HG03565 (cell line): ENCODE results near the gene PHF20.
A peak's percentile ranks its signal among the peaks of the same experiment; 100 is the strongest.
"Not testable (repeated sequence)": the region's sequence is repeated elsewhere in the genome, so short reads cannot be mapped to it uniquely, and the experiment has no call there.

Source experiments
- ATAC-seq: cut with Tn5 transposase; IDR thresholded peaks from one replicate; pipeline ENCODE4 v1.9.1; 2021; ENCODE audit warnings: mild to moderate bottlenecking, moderate library complexity; ENCODE audit not compliant: unreplicated experiment

The PHF20 gene

DNA sequence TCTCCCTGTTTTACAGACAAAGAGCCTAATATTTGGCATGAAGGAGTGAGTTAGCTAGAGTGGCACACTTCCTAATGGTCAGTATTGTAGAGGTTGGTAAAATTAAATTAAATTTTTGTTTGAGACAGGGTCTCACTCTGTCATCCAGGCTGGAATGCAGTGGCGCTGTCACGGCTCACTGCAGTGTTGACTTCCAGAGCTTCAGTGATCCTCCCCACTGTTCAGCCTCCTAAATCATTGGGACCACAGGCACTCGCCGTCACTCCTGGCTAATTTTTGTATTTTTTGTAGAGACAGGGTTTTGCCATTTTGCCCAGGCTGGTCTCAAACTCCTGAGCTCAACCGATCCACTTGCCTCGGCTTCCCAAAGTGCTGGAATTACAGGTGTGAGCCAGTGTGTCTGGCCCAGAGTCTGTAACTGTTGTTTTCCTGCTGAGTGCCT lies 111.5 kb downstream of the PHF20 start:
- ATAC-seq: no peak

- no peak for ATAC-seq
Measured at GRCh38 chr20:35883778-35884540, 112.1 kb downstream of the PHF20 start.

DNA sequence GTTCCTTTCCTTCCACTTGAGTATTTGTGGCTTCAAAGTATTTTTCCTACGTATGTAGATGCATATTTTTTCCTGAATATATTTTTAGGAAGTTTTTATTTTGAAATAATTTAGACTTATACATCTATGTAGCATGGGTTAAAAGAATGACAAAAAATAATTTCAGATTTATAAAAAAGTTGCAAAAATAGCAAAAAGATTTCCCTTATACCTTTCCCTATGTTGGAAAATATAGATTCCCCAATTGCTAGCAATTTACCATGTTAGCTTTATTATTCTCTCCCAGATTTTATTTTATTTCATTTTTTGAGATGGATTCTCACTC lies 112.7 kb downstream of the PHF20 start:
- no peak for ATAC-seq

DNA sequence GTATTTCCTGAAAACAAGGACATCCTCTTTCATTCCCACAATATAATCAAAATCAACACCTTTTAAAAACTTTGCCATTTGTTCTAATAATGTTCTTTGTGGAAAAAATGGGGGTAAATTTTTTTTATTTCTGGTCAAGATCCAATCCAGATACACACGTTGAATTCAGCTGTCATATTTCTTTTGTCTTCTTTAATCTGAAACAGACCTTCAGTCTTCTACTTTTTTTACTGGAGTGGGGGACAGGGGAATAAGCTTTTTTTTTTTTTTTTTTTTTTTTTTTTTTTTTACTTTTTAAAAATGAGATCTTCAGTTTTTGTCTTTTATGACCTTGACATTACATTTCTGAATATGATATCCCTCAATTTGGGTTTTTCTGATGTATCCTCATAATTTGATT lies 113.4 kb downstream of the PHF20 start:
- no peak for ATAC-seq

- ATAC-seq: no peak
Measured at GRCh38 chr20:35886537-35886936, 114.7 kb downstream of the PHF20 start.

DNA sequence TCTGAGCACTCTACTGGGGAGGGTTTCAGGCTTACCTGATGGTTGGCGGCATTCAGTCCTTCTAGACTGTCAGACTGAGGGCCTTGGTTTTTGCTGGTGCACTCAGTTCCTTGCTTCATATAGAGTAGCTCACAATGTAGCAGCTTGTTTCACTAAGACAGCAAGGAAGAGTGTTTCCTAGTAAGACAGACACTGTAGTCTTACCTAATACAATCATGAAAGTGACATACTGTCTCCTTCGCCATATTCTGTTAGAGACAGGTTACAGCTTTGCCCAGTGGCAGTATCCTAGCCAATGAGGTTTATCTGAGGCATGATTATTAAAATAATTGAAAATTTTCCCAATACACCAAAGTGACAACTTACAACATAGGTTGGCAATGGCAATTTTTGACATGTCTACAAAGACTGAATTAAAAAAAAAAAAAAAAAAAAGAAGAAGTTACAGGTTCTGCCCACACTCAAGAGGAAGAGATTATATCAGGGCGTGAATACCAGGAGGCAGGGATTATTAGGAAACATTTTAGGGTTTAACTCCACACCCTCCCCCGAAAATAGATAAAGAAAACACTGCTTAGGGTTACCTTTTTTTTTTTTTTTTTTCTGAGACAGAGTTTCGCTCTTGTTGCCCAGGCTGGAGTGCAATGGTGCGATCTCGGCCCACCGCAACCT lies 115.7 kb downstream of the PHF20 start:
- no peak for ATAC-seq

DNA sequence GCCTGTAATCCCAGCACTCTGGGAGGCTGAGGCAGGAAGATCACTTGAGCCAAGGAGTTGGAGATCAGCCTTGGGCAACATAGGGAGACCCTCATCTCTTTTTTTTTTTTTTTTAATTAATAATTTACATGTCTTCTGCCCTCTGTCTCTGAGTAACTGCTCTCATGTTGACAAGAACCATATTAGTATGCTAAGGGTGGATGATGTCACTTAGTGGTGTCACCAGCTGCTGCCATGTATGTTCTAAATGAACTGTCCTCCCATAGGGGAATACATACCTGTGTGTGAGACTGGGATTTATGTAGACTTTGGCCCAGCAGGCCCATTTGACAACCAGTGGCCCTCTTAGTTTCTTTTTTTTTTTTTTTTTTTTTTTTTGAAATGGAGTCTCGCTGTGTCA lies 116.8 kb downstream of the PHF20 start:
- no peak for ATAC-seq

DNA sequence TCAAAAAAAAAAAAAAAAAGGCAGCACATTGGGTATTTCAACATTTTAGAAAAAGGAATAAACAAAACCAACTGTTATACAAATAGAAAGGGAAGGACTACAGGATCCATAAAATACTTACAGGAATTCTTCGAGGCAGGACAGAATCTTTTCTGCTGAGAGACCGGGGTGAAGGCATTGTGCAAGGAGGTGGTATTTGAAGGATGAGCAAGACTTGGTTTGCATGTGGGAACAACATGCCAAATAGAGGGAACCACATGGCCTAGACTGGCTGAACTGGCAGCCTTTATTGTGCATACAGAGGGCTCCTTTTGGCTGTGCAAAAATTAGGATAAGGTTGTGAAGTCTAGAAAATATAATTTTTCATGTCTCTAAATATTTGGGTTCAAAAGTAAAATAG lies 119.6 kb downstream of the PHF20 start:
- ATAC-seq: no peak

GRCh38 chr20:35892871-35893270 lies 121.1 kb downstream of the PHF20 start:
- ATAC-seq: no peak

DNA sequence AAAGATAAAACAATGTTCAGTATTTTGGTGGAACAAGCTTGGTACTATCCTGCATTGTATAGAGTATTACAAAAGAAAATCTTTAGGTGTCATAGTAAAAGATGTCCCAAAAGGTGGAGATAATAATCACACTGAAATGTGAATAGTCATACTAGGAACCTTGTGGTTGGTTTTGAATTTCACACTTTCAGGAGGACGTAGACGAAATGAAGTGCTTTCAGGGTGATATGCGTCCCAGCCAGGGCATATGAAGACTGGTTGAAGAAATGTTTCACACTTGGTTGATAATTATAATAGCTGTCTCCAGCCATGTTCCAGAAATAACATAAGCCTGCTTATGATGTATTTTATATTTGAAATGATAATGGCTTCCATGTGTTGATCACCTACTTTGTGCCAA lies 122.1 kb downstream of the PHF20 start:
- ATAC-seq: peak; percentile 91

- ATAC-seq: not testable (repeated sequence)
Measured at GRCh38 chr20:35895516-35895915, 123.7 kb downstream of the PHF20 start.

DNA sequence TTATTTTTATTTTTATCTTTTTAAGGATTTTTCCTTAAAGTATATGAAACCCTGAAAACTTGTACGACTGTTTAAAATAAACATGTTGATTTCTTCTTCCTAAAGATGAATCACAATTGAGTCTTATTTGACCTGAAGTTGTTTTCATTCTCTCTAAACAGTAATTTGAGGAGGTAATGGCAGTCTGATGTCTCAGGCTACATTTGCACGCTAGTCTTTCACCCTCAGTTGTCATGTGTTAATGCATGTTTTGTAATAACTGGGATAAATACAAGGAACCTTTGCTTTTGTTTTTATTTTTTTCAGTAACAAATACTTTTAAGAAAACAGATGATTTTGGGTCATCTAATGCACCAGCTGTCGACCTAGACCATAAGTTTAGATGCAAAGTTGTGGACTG lies 127.2 kb downstream of the PHF20 start:
- no peak for ATAC-seq

GRCh38 chr20:35901230-35901629 lies 129.4 kb downstream of the PHF20 start:
- ATAC-seq: not testable (repeated sequence)

- ATAC-seq: no peak
Measured at GRCh38 chr20:35901678-35902544, 130.1 kb downstream of the PHF20 start.

DNA sequence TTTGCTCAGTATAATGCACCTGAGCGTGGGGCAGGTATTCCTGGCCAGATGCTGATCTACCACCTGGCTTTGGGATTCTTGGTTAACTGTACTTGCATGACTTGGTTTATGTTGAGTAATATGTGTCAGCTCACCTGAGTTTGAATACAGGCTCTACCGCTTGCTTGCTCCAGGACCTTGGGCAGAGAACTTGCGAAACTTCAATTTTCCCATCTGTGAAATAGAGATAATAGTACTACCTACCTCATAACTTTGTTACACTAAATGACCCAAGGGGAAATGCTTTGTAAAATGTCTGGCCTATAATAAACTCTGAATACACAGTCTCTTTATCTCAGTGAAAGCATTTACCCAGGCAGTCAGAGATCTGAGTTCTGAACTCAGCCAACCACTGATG lies 130.7 kb downstream of the PHF20 start:
- ATAC-seq: no peak

DNA sequence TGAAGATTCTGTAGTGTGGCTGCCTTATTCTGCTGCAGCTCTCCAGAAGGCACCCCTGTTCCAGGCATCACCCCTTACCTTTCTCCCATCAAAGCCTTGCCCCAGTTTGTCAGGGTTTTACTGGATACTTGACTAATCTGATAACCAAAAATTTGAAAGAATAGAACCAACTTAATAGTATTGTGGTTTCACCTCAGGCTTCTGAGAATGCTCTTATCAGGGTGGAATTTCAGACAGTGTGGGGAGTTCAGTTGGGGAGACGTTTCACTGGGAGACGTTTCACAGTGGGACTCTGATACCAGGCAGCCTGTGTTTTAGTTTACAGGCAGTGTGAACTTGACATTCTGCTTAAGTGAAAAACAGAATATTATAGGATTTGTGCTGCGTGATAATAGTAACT lies 132.0 kb downstream of the PHF20 start:
- ATAC-seq: no peak

DNA sequence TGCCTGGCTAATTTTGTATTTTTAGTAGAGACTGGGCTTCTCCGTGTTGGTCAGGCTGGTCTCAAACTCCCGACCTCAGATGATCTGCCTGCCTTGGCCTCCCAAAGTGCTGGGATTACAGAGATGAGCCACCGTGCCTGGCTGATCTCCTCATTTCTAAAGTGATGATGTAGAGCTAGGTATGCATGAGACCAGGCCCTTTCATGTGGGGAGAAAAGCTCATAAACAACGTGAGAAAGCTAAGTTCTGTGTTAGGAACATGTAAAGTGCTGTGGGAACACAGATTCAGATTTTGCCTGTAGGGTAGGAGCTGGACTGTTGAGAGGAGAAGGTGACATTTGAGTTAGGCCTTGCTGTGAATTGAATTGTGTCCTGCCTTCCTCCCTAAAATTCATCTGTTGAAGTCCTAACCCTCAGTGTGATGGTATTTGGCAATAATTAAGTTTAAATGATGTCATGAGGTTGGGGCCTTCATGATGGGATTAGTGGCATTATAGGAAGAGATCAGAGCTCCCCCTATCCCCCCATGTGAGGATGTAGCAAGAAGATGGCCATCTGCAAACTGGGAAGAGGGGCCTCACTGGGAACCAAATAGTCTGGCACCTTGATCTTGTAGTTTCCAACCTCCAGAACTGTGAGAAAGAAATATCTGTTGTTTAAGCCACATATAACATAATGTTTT lies 133.3 kb downstream of the PHF20 start:
- no peak for ATAC-seq

DNA sequence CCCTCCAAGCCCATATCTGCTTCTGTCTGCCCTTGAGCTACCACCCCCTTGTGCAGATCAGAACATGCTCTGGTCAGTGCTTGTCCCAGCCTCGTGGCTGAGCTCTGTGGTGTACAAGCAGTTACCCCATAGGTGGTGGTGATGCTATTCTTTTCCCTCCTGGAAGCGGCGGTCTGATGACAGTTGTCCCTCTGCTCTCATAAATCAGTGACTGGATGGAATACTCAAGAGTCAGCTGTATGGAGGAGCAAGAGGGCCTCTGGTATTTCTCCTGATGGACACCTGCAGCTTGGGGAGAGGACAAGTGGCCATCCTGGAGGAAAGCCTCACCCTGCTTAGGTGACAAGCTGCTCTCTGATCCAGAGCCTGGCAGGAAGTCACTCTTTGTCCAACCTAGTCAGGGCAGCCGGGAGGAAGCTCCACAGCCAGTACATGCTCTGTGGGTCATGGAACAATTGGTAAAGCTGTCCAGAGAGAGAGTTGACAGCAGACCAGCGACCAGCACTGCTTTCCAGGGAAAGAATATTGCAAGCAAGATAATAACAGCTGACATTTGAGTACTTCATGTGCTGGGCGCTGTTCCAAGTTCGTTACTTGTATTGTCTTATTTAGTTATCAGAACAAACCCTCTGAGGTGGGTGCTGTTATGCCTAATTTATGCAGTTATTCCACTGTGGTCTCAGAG lies 135.3 kb downstream of the PHF20 start:
- ATAC-seq: no peak

DNA sequence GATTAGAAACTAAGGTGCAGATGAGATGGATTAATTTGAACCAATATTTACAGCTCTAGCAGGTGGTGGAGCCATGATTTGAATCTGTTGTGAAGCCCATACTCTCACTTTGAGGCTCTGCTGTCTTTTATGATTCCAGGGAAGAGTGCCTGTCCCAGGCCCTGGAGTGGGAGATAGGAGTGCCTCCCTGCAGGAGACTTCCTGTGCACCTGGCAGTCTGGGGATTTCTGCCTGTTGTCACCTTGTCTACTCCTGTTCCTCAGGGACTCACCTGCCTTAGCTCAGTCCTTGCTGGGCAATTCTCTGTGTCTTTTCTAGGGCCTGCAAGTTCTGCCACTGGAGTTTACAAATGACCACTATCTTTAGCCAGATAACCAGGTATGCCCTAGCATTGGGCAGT lies 136.2 kb downstream of the PHF20 start:
- ATAC-seq: no peak

DNA sequence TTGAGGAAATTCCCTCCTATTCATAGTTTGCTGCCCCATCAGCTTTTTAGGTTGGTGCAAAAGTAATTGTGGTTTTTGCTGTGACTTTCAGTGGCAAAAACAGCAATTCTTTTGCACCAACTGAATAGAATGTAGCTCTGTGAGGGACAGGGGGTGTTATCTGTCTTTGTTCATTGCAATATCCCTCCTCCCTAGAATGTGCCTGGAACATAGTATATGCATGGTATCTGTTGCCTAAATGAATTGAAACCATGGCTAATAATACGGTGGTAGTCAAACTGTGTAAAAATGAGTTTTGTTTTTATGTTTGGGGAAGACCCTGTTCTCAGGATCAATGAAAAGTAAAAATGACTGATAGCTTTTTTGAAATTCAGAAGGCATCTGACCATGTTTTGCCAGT lies 137.4 kb downstream of the PHF20 start:
- no peak for ATAC-seq

DNA sequence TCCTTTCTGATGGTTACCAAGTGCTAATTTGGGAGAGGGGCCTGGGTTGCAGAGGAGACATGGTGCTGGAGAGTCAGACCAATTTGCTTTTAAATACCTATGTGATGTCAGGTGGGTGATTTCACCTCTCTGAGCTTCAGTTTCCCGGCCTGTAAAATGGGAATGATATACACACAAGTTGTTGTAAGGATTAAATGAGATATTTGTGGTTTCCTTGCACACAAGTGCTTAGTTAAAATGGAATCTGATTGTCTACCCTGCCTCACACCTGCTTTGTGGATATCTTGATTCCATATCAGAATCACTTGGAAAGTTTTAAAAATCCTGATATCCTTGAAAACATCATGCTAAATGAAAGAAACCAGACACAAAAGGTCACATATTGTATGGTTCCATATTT lies 138.0 kb downstream of the PHF20 start:
- ATAC-seq: no peak
